Psoas muscle (tissue), 8 donors: ENCODE measurements around the gene TENM4. TPM values are rescaled to one million over a fixed set of nuclear protein-coding genes. Genes with fewer than 3 reads are reported as not detected.

Experiments used
- ATAC-seq, 4 donors: fragments of 200-7000 bp; cut with Tn5 transposase; one replicate each; pipeline ENCODE4 v1.9.1; 2020; ENCODE audit warnings: moderate library complexity in 3 of 4, mild to moderate bottlenecking in 2 of 4
- DNase-seq, 2 donors: peaks; one replicate each; pipeline ENCODE4 v3.0.0-alpha.2; 2020
- H3K27ac ChIP-seq: fragments of 200-600 bp; one replicate; pipeline ENCODE4 v1.8.0; 2022
- H3K27me3 ChIP-seq, 3 donors: fragments of 200-600 bp in 1 of 3; one replicate each; pipeline versions ENCODE4 v1.6.1 to v1.8.0; 2013 to 2022; ENCODE audit warnings: low read length in 2 of 3, mild to moderate bottlenecking in 2 of 3, moderate library complexity in 1 of 3; ENCODE audit not compliant: insufficient read depth in 3 of 3
- H3K36me3 ChIP-seq, 2 donors: fragments of 200-600 bp in 1 of 2; one replicate each; pipeline versions ENCODE4 v1.6.1 to v1.8.0; 2013 to 2022; ENCODE audit warnings: low read depth in 1 of 2, mild to moderate bottlenecking in 1 of 2, moderate library complexity in 1 of 2; ENCODE audit not compliant: insufficient read depth in 1 of 2
- H3K4me1 ChIP-seq: fragments of 200-600 bp; one replicate; pipeline ENCODE4 v1.8.0; 2022
- H3K4me3 ChIP-seq: fragments of 200-600 bp; one replicate; pipeline ENCODE4 v1.8.0; 2022; ENCODE audit warnings: mild to moderate bottlenecking
- H3K9me3 ChIP-seq: fragments of 200-600 bp; one replicate; pipeline ENCODE4 v1.8.0; 2022
- WGBS, 3 donors: extraction: QIAGEN DNeasy Blood & Tissue Kit; methylation state at CpG; one replicate each; pipeline versions ENCODE4 v1.1.6 to v1.1.7; 2013; 5-methylcytosine and 5-hydroxymethylcytosine counted together
- intact Hi-C, 2 donors: fragments of 100-400 bp; cut with DNase I; formaldehyde crosslinking; loops; one replicate each; pipeline versions ENCODE4 v1.11.0 to v1.14.2; 2022
- polyA plus RNA-seq, 3 donors: library from polyadenylated mRNA; stranded (reverse); fragments of 200-250 nt; gene quantifications; one replicate each; pipeline ENCODE4 v1.2.3, GENCODE V29; 2013
- total RNA-seq, 4 donors: library from RNA; stranded (reverse); fragmentation: NEBNext Ultra II Directional in 2 of 4; extraction: Animal tissue kit (Norgen Biotek cat#: 25700) in 2 of 4; gene quantifications; one replicate each; pipeline versions ENCODE4 v1.2.1 to v1.2.4, GENCODE V29; 2021 to 2023
- TF ChIP-seq, protein P1 (sequence below): fragments of 200-600 bp; IDR thresholded peaks from one replicate; pipeline ENCODE4 v1.8.0; 2022; ENCODE audit warnings: antibody characterized with exemption
- donor health status: healthy with polysubstance abuse.
- donor health status: DM: no; HTN: no; CAD: no; lungs with moderate emphysema.
- donor health status: Bipolar disorder and iron deficiency.
- donor health status: healthy.
- donor health status: DM: yes; HTN: yes; CAD: no.
- donor health status: DM: no; HTN: no; CAD: no.
- donor health status: DM: no; HTN: no; CAD: no.
- donor health status: DM: yes; HTN: yes; CAD: no.

TENM4 gene
- total and polyA plus RNA-seq, 7 donors, result 0.05 to 1.7 (median 0.48) TPM

DNA sequence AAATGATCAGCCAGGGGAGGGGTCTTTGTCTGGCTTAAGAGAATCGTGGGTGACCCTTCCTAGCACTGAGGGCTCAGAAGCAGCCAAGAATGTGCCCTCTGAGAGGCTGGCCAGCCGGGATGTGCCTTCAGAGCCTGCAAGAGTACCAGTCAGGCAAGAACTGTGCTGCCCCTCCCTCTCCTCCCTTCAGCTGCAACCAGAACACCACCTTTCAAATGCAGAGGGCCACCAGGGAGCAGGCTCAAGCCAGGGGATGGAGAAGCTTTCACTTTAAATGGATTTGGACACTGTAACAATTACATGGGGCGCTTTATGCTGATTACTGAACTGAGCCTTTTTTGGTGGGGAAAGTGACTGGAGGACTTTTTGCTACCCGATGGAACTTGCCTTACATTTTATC is 44.9 kb upstream of the TENM4 start:
- Histone ChIP-seq H3K36me3 (no peaks in the 10 kb centered on the region), H3K27me3 (no peaks in the 10 kb centered on the region), H3K27ac (no peak overlapping the region), H3K9me3 (no peaks in the 10 kb centered on the region), H3K4me1 (no peaks in the 10 kb centered on the region), H3K4me3 (no peak overlapping the region)
- DNase-seq, result no peak
- 25 to 34% (median 25%) methylated on average over 4 of the region's 4 CpGs for WGBS, 3 donors
- TF ChIP-seq, protein P1, sequence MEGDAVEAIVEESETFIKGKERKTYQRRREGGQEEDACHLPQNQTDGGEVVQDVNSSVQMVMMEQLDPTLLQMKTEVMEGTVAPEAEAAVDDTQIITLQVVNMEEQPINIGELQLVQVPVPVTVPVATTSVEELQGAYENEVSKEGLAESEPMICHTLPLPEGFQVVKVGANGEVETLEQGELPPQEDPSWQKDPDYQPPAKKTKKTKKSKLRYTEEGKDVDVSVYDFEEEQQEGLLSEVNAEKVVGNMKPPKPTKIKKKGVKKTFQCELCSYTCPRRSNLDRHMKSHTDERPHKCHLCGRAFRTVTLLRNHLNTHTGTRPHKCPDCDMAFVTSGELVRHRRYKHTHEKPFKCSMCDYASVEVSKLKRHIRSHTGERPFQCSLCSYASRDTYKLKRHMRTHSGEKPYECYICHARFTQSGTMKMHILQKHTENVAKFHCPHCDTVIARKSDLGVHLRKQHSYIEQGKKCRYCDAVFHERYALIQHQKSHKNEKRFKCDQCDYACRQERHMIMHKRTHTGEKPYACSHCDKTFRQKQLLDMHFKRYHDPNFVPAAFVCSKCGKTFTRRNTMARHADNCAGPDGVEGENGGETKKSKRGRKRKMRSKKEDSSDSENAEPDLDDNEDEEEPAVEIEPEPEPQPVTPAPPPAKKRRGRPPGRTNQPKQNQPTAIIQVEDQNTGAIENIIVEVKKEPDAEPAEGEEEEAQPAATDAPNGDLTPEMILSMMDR, result no peak
- intact Hi-C loops, result no loop called here
- ATAC-seq, result no peak

DNA sequence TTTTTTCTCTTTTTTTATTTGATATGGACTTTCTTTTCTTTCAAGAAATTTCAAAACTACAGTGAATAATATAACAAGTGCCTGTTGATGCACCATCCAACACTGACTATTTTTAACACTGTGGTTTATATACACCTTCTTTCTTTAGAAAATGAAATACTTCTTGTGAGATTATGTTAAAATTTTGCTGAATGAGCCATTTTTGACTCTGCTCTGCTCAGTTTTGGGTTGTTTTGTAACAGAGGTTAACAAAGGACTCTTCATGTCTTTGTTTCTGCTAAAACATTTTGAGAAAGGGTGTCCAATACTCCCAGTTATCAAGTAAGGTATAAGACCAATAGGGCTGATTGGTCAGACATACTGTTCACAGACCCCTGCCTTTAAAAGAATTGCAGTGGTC is 44.0 kb upstream of the TENM4 start:
- no peak for DNase-seq
- TF ChIP-seq, protein P1, result no peak
- intact Hi-C loops, result no loop called here
- no peak overlapping the region for H3K4me3 ChIP-seq
- H3K4me1 ChIP-seq, result no peaks in the 10 kb centered on the region
- no peaks in the 10 kb centered on the region for H3K36me3 ChIP-seq
- no peaks in the 10 kb centered on the region for H3K9me3 ChIP-seq
- ATAC-seq, result no peak
- no peak overlapping the region for H3K27ac ChIP-seq
- no peaks in the 10 kb centered on the region for H3K27me3 ChIP-seq

DNA sequence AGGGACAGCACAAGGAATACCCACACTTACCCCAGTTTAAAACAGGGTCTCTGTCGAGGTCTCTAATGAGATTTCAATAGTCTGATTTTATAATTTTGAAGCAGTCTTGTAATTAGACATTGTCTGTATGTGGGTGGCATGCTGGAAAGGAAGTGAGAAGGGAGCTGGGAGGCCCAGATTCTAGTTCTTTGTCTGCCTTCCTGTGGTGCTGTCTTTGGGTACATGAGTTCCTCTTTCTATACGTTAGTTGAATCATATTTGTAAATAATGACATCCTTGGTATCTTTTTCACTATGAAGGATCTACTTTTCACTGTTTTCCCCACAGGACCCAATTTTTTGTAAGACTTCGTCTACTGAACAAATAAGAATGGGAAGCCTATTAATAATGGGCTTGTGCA is 42.0 kb upstream of the TENM4 start:
- H3K27ac ChIP-seq, result no peak overlapping the region
- H3K9me3 ChIP-seq, result no peaks in the 10 kb centered on the region
- DNase-seq (no peak), ATAC-seq (no peak)
- no peak overlapping the region for H3K4me3 ChIP-seq
- no peaks in the 10 kb centered on the region for H3K4me1 ChIP-seq
- no peaks in the 10 kb centered on the region for H3K27me3 ChIP-seq
- TF ChIP-seq, protein P1, result no peak
- intact Hi-C loops, result no loop called here
- H3K36me3 ChIP-seq, result no peaks in the 10 kb centered on the region
- 69 to 79% (median 77%) methylated on average over 3 of the region's 3 CpGs for WGBS, 3 donors

DNA sequence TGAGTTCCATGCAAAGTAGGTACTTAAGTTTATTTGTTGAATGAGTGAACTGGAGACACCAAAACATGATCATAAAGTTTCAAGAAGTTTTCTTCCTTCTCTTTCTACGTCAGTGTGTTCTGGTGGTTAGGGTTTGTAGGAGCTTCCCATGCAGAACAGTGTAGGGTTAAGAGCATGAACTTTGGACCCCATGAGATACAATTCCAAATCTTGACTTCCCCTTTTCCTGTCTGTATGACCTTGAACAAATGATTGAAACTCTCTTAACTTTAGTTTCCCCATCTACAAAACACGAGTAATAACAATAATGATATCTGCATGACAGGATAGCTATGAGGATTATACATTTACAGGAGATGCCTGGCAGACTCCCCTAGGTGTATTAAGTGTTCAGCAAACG is 41.0 kb upstream of the TENM4 start:
- H3K27ac ChIP-seq, result no peak overlapping the region
- H3K36me3 ChIP-seq, result no peaks in the 10 kb centered on the region
- H3K4me3 ChIP-seq, result no peak overlapping the region
- ATAC-seq (no peak), DNase-seq (no peak)
- H3K9me3 ChIP-seq, result no peaks in the 10 kb centered on the region
- H3K27me3 ChIP-seq, result no peaks in the 10 kb centered on the region
- TF ChIP-seq, protein P1, result no peak
- whole genome bisulfite sequencing, 3 donors, result 66 to 87% (median 74%) methylated on average over 3 of the region's 3 CpGs
- no peaks in the 10 kb centered on the region for H3K4me1 ChIP-seq
- intact Hi-C loops, result no loop called here

DNA sequence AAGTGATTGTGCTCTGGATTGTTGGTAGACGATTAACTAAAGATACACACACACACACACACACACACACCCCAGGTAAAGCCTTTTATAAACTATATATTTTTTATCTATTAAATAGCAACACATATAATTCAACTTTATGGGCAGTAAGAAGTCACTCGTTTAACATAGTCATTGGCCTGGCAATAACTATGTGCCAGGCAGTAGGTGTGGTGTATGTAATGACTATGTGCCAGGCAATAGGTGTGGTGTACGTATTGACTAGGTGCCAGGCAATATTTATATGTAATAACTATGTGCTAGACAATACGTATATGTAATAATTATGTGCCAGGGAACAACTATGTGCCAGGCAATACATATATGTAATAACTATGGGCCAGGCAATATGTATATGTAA is 40.0 kb upstream of the TENM4 start:
- TF ChIP-seq, protein P1, result no peak
- WGBS, 3 donors, result 91 to 92% (median 91%) methylated on average over 4 of the region's 4 CpGs
- no peak overlapping the region for H3K27ac ChIP-seq
- H3K4me3 ChIP-seq, result no peak overlapping the region
- ATAC-seq (no peak), DNase-seq (no peak)
- no peaks in the 10 kb centered on the region for H3K9me3 ChIP-seq
- no peaks in the 10 kb centered on the region for H3K27me3 ChIP-seq
- H3K36me3 ChIP-seq, result no peaks in the 10 kb centered on the region
- no peaks in the 10 kb centered on the region for H3K4me1 ChIP-seq
- intact Hi-C loops, result no loop called here
